C4-2B (cell line): ENCODE data around the gene CLEC12A.

ENCODE experiments used
- CTCF ChIP-seq: fragments of 450-650 bp; conservative IDR thresholded peaks from 2 replicates; pipeline ENCODE4 v1.5.1; 2017; ENCODE audit warnings: mild to moderate bottlenecking
- ZFX ChIP-seq: fragments of 450-650 bp; IDR thresholded peaks from 2 replicates; pipeline ENCODE4 v1.6.1; 2017

GRCh38 chr12:9926876-9927275 lies 44.3 kb upstream of the CLEC12A start:
- TF ChIP-seq CTCF = no peak
- TF ChIP-seq ZFX = no peak
